Measurements from ENCODE around the gene KLHL14.

Gene KLHL14

GRCh38 chr18:32770054-32770665 lies 2.7 kb downstream of the KLHL14 start:
- H2BK5ac ChIP-seq (ENCODE audit: low read depth, low read length, poor library complexity), result no peak overlapping the region
- H3K79me1 ChIP-seq (ENCODE audit: low read length), result no peaks in the 10 kb centered on the region
- H3K4me3 ChIP-seq (ENCODE audit: low read depth, low read length), result peak overlapping the region; percentile 44
- no peak overlapping the region for H3K14ac ChIP-seq (ENCODE audit: low read length)
- H3K9ac ChIP-seq (ENCODE audit: low read length), result no peak overlapping the region
- no peak overlapping the region for H4K12ac ChIP-seq (ENCODE audit: low read depth, low read length)
- no peak overlapping the region for H3K27ac ChIP-seq (ENCODE audit: low read depth, low read length)
- H3K23ac ChIP-seq (ENCODE audit: low read length), result no peak overlapping the region
- no CpG with 5 or more reads among the region's 37 CpGs for WGBS (ENCODE audit: extremely low coverage, insufficient coverage, insufficient read length)
- no peak for DNase-seq
- H3K4me1 ChIP-seq (ENCODE audit: control insufficient read depth in 1 of 2, insufficient read depth in 2 of 2, low read length in 2 of 2), result peaks cover 9 to 15% of the 10 kb centered on the region in 2 experiments
- H3K79me2 ChIP-seq (ENCODE audit: control insufficient read depth, insufficient read depth, low read length, poor library complexity), result no peaks in the 10 kb centered on the region
- peaks cover 5% of the 10 kb centered on the region for H3K9me3 ChIP-seq (ENCODE audit: insufficient read depth, low read depth, low read length)
- H2BK12ac ChIP-seq (ENCODE audit: low read length), result no peak overlapping the region
- no peak overlapping the region for H3K18ac ChIP-seq (ENCODE audit: low read length)
- no peak overlapping the region for H4K8ac ChIP-seq (ENCODE audit: low read depth, low read length)
- H2AFZ ChIP-seq (ENCODE audit: insufficient read depth, low read length, poor library complexity), result no peak overlapping the region
- H2BK120ac ChIP-seq (ENCODE audit: insufficient read depth, low read length, poor library complexity), result no peak overlapping the region
- no peak overlapping the region for H4K91ac ChIP-seq (ENCODE audit: low read depth, low read length)
- H2AK5ac ChIP-seq (ENCODE audit: low read length), result no peak overlapping the region
- H3K27me3 ChIP-seq (ENCODE audit: insufficient read depth, low read length), result peaks cover 42% of the 10 kb centered on the region
- no peak overlapping the region for H3K4ac ChIP-seq (ENCODE audit: low read depth, low read length)
- no peaks in the 10 kb centered on the region for H3K36me3 ChIP-seq (ENCODE audit: control insufficient read depth in 1 of 2, insufficient read depth in 2 of 2, low read length in 2 of 2)
- H3K4me2 ChIP-seq (ENCODE audit: low read length), result peak overlapping the region; percentile 46

DNA sequence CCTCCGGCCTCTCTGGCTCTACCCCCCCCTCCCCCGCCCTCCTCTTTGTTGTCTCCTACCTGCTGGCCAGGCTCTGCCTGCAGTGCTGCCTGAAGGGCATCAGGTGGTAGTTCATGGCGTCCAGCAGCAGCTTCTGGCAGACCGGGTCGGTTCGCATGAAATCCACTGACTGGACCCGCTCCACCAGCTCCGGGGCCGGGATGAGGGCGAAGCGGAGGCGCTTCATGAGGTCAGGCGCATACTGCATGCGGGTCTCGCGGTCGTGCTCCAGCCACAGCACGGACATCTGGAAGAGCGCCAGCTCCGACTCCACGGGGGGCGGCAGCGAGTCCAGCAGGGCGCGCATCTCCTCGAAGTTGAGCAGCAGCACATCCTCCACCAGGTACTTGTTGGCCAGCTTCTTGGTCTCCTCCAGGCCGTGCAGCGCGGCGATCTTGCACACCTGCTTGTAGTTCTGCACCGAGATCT lies 3.2 kb downstream of the KLHL14 start:
- WGBS (ENCODE audit: extremely low coverage, insufficient coverage, insufficient read length), result no CpG with 5 or more reads among the region's 31 CpGs
- H2AK5ac ChIP-seq (ENCODE audit: low read length), result no peak overlapping the region

GRCh38 chr18:32769071-32769585 lies 3.7 kb downstream of the KLHL14 start:
- H2BK5ac ChIP-seq (ENCODE audit: low read depth, low read length, poor library complexity), result no peak overlapping the region
- WGBS (ENCODE audit: extremely low coverage, insufficient coverage, insufficient read length), result no CpG with 5 or more reads among the region's 8 CpGs
- H3K4me3 ChIP-seq (ENCODE audit: low read depth, low read length), result no peak overlapping the region
- no peak overlapping the region for H4K91ac ChIP-seq (ENCODE audit: low read depth, low read length)
- H3K79me2 ChIP-seq (ENCODE audit: control insufficient read depth, insufficient read depth, low read length, poor library complexity), result no peaks in the 10 kb centered on the region
- H2AFZ ChIP-seq (ENCODE audit: insufficient read depth, low read length, poor library complexity), result no peak overlapping the region
- no peak overlapping the region for H3K18ac ChIP-seq (ENCODE audit: low read length)
- H3K14ac ChIP-seq (ENCODE audit: low read length), result no peak overlapping the region
- no peak overlapping the region for H4K12ac ChIP-seq (ENCODE audit: low read depth, low read length)
- H3K23ac ChIP-seq (ENCODE audit: low read length), result no peak overlapping the region
- no peaks in the 10 kb centered on the region for H3K36me3 ChIP-seq (ENCODE audit: control insufficient read depth in 1 of 2, insufficient read depth in 2 of 2, low read length in 2 of 2)
- H2BK12ac ChIP-seq (ENCODE audit: low read length), result no peak overlapping the region
- H4K8ac ChIP-seq (ENCODE audit: low read depth, low read length), result no peak overlapping the region
- no peak for DNase-seq
- H2AK5ac ChIP-seq (ENCODE audit: low read length), result no peak overlapping the region
- H3K4me1 ChIP-seq (ENCODE audit: control insufficient read depth in 1 of 2, insufficient read depth in 2 of 2, low read length in 2 of 2), result peaks cover 9 to 15% of the 10 kb centered on the region in 2 experiments
- no peak overlapping the region for H3K27ac ChIP-seq (ENCODE audit: low read depth, low read length)
- H3K27me3 ChIP-seq (ENCODE audit: insufficient read depth, low read length), result peaks cover 42% of the 10 kb centered on the region
- H3K9me3 ChIP-seq (ENCODE audit: insufficient read depth, low read depth, low read length), result peaks cover 5% of the 10 kb centered on the region
- no peak overlapping the region for H3K4me2 ChIP-seq (ENCODE audit: low read length)
- H3K4ac ChIP-seq (ENCODE audit: low read depth, low read length), result no peak overlapping the region
- no peak overlapping the region for H3K9ac ChIP-seq (ENCODE audit: low read length)
- no peak overlapping the region for H2BK120ac ChIP-seq (ENCODE audit: insufficient read depth, low read length, poor library complexity)
- H3K79me1 ChIP-seq (ENCODE audit: low read length), result no peaks in the 10 kb centered on the region

More for the DNA sequence above, 3.2 kb downstream of the KLHL14 start:
- Histone ChIP-seq H2BK12ac (ENCODE audit: low read length) (no peak overlapping the region), H2AFZ (ENCODE audit: insufficient read depth, low read length, poor library complexity) (no peak overlapping the region), H3K4ac (ENCODE audit: low read depth, low read length) (no peak overlapping the region), H2BK120ac (ENCODE audit: insufficient read depth, low read length, poor library complexity) (no peak overlapping the region), H3K14ac (ENCODE audit: low read length) (no peak overlapping the region), H4K8ac (ENCODE audit: low read depth, low read length) (no peak overlapping the region), H3K27me3 (ENCODE audit: insufficient read depth, low read length) (peaks cover 42% of the 10 kb centered on the region), H3K9me3 (ENCODE audit: insufficient read depth, low read depth, low read length) (peaks cover 5% of the 10 kb centered on the region), H3K36me3 (ENCODE audit: control insufficient read depth in 1 of 2, insufficient read depth in 2 of 2, low read length in 2 of 2) (no peaks in the 10 kb centered on the region), H4K12ac (ENCODE audit: low read depth, low read length) (no peak overlapping the region), H3K27ac (ENCODE audit: low read depth, low read length) (no peak overlapping the region), H3K4me3 (ENCODE audit: low read depth, low read length) (no peak overlapping the region), H4K91ac (ENCODE audit: low read depth, low read length) (no peak overlapping the region), H3K4me1 (ENCODE audit: control insufficient read depth in 1 of 2, insufficient read depth in 2 of 2, low read length in 2 of 2) (peaks cover 9 to 15% of the 10 kb centered on the region in 2 experiments), H3K79me2 (ENCODE audit: control insufficient read depth, insufficient read depth, low read length, poor library complexity) (no peaks in the 10 kb centered on the region), H3K9ac (ENCODE audit: low read length) (no peak overlapping the region), H3K4me2 (ENCODE audit: low read length) (peak overlapping the region; percentile 46), H3K79me1 (ENCODE audit: low read length) (no peaks in the 10 kb centered on the region), H3K23ac (ENCODE audit: low read length) (no peak overlapping the region), H2BK5ac (ENCODE audit: low read depth, low read length, poor library complexity) (no peak overlapping the region), H3K18ac (ENCODE audit: low read length) (no peak overlapping the region)
- peak; percentile 3 to 35 for DNase-seq

DNA sequence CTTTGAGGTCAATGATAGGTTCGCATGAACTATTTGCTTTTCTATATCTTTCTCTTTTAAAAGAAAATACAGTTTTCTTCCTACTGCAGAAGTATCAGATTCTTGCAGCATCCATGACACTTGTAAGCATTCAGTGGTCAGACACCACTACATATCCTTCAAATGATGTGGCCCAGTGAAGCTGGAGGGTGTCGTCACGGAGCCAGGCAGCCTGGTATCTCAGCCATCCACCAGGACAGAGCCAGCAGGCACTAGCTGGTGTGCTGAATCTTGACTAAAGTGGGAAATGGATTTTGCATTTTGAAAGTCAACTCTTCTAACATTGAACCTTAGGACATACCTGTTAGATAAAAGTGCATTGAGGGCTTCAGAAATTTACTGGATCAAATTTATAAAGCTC lies 5.4 kb downstream of the KLHL14 start:
- Histone ChIP-seq H4K8ac (ENCODE audit: low read depth, low read length) (no peak overlapping the region), H3K36me3 (ENCODE audit: control insufficient read depth in 1 of 2, insufficient read depth in 2 of 2, low read length in 2 of 2) (no peaks in the 10 kb centered on the region), H2BK5ac (ENCODE audit: low read depth, low read length, poor library complexity) (no peak overlapping the region), H3K27ac (ENCODE audit: low read depth, low read length) (no peak overlapping the region), H3K4me2 (ENCODE audit: low read length) (no peak overlapping the region), H3K4ac (ENCODE audit: low read depth, low read length) (no peak overlapping the region), H4K12ac (ENCODE audit: low read depth, low read length) (no peak overlapping the region), H3K4me3 (ENCODE audit: low read depth, low read length) (no peak overlapping the region), H3K23ac (ENCODE audit: low read length) (no peak overlapping the region), H2AK5ac (ENCODE audit: low read length) (no peak overlapping the region), H2BK12ac (ENCODE audit: low read length) (no peak overlapping the region), H3K14ac (ENCODE audit: low read length) (no peak overlapping the region), H3K79me2 (ENCODE audit: control insufficient read depth, insufficient read depth, low read length, poor library complexity) (no peaks in the 10 kb centered on the region), H3K27me3 (ENCODE audit: insufficient read depth, low read length) (peaks cover 33% of the 10 kb centered on the region), H3K18ac (ENCODE audit: low read length) (no peak overlapping the region), H3K79me1 (ENCODE audit: low read length) (no peaks in the 10 kb centered on the region), H4K91ac (ENCODE audit: low read depth, low read length) (no peak overlapping the region), H2BK120ac (ENCODE audit: insufficient read depth, low read length, poor library complexity) (no peak overlapping the region), H3K9me3 (ENCODE audit: insufficient read depth, low read depth, low read length) (peaks cover 5% of the 10 kb centered on the region), H2AFZ (ENCODE audit: insufficient read depth, low read length, poor library complexity) (no peak overlapping the region), H3K9ac (ENCODE audit: low read length) (no peak overlapping the region), H3K4me1 (ENCODE audit: control insufficient read depth in 1 of 2, insufficient read depth in 2 of 2, low read length in 2 of 2) (peaks cover 9 to 15% of the 10 kb centered on the region in 2 experiments)
- DNase-seq, result no peak
- WGBS (ENCODE audit: extremely low coverage, insufficient coverage, insufficient read length), result no CpG with 5 or more reads among the region's 3 CpGs
